Stimulated activated CD4-positive, alpha-beta T cell treated with anti-CD3 and anti-CD28 coated beads, TNF-alpha, amount 100 ng/mL, for 48 hours (primary cell): Measurements from ENCODE around the gene SUMO3.

Source experiments
- DNase-seq, 3 donors: peaks; one replicate each; pipeline ENCODE4 v3.0.0-alpha.2; 2020; ENCODE audit warnings: low read depth in 3 of 3

SUMO3 gene

DNA sequence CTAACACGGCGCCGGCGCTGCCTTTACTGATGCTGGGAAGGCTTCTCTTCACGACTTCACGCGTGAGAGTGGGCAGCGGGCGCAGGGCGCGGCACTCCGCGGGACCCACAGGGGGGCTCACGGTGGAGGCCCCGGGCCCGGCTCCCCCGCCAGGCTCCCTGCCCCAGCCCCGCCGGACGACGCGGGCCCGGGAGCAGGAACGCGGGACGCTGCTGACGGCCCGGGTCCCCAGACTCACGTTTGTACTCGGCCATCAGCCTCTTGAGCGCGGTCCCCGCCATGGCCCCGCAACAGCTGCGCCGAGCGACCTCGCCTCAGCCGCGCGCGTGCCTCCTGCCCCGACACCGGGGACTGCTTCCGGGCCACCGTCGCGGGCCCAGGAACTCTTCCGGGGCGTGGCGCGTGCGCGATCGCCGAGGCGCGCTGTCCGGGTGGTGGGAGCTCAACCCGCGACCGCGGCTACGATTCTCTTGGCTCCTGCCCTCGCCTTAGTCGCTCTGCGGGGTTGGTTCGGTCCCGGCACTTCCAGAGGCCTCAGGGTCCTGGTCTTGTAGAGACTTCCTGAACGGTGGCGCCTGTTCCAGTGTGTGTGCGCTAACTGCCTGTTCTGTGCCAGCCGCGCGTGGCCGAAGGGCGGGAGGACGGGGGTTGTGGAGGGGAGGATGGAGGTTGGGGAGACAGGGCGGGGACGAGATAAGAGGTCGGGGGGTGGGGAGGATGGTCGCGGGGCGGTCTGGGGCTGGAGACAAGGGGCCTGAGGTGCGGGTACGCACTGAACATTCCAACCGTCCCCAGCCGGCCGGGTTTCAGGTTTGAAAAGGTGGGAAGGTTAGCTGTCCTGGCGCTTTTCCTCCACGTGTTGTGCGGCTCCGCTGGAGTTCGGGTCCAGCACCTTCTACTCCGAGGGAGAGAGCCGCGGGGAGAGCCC lies 16.1 kb downstream of the SUMO3 start, which contains the start of gene UBE2G2:
UBE2G2 (minus strand) TSS at position 353 of the 928 bp plus-strand sequence; CDS start at position 281, 72 bp downstream.
- peak; percentile 72 to 83 (median 75) for DNase-seq

DNA sequence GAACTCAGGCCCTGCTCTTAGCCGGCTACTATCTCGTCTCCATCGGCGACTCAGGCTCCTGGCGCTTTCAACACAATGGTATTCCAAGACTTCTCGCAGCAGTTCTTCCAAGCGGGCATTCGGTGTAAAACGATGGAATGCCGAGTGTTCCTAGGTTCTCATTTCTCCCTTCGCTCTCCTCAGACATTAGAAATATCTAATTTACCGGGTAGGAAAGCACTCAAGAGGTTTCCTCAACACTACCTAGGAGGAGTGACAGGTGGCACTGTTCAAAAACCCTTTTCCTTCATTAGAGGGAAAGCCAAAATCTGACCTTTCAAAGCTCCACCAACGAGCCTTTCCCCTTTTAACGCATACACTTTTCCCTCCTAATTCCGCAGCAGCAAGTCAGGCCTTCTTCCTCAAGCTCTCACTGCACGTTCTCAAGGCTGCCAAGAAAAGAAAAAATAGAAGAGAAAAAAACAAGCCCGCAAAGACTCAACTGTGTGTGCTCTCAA lies 16.8 kb downstream of the SUMO3 start:
- DNase-seq = no peak

DNA sequence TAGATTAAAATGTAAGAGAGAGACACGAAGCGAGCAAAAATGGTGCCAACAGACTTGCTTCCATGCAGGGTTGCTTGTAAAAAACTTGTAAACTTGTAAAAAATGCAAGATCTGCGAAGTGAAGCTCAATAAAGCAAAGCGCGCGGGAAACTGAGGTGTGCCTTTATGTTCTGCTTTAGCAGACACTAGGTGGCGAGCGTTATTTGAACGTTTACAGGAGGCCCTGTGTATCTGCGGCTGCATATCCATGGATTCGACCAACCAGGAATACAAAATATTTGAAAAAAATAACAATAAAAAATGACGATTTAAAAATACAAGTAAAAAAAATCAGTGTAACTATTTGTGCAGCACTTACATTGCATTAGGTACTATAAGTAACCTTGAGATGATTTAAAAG lies 17.8 kb downstream of the SUMO3 start:
- DNase-seq = no peak

DNA sequence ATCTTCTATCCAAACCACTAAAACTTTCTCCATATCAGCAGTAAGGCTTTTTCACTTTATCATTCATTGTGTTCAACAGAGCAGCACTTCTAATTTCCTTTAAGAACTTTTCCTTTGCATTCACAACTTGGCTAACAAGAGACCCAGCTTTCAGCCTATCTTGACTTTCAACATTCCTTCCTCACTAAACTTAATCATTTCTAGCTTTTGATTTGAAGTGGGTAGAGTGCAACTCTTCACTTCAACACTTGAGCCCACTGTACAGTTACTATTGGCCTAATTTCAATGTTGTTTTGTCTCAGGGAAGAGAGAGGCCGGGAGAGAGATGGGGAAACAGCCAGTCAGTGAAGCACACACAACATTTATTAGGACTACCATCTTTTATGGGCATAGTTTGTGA lies 18.2 kb downstream of the SUMO3 start:
- no peak for DNase-seq

DNA sequence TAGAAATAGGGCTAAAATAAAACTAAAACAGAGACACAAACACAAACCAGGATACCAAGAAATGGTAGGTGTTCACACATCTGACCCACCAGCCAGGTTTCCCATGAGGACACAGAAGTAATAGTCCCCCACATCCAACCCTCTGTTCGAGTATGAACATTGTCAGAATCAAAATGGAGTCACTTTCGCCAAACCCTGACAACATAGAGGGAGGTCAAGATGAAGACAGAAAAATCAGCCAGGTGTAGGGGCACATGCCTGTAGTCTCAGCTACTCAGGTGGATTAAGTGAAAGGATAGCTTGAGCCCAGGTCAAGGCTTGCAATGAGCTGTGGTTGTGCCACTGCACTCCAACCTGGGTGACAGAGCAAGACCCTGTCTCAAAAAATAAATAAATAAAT lies 20.1 kb downstream of the SUMO3 start:
- DNase-seq = no peak

DNA sequence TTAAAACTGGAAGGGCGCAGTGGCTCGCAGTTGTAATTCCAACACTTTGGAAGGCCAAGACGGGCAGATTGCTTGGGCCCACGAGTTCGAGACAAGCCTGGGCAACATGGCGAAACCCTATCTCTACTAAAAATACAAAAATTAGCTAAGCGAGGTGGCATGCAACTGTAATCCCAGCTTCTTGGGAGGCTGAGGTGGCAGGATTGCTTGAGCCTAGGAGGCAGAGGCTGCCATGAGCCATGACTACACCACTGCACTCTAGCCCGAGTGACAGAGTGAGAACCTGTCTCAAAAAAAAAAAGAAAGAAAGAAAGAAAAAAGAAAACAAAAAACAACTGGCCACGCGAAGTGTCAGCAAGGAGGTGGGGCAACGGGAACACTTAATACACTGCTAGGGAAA lies 22.5 kb downstream of the SUMO3 start:
- no peak for DNase-seq

DNA sequence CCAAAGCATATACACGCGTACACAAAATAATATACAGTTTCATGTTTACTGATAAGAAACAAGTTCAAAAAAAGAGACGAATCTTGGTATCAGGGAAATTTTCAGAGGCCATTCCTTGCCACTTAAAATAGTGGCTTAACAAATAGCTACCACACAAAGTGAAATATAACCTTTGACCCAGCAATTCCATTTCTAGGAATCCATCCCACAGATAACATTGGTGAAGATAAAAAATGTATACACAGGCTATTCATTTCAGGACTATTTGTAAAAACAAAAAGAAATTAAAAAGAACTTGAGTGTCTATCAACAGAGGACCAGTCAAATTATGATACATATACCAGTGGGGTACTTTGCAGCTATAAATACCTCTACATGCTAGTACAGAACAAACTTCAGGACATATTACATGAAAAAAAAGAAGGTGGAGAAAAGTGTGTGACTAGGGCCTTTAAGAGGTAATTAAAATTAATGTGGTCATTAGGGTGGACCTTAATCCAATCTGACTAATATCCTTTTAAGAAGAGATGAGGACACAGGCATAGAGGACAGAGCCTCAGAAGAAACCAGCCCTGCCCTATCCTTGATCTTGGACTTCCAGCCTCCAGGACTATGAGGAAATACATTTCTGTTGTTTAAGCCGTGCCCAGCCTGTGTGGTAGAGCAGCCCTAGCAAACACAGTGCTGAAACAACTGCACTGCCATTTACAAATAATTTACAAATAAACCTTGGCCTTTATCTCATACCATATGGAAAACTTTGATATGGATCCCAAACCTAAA lies 24.1 kb downstream of the SUMO3 start:
- no peak for DNase-seq

DNA sequence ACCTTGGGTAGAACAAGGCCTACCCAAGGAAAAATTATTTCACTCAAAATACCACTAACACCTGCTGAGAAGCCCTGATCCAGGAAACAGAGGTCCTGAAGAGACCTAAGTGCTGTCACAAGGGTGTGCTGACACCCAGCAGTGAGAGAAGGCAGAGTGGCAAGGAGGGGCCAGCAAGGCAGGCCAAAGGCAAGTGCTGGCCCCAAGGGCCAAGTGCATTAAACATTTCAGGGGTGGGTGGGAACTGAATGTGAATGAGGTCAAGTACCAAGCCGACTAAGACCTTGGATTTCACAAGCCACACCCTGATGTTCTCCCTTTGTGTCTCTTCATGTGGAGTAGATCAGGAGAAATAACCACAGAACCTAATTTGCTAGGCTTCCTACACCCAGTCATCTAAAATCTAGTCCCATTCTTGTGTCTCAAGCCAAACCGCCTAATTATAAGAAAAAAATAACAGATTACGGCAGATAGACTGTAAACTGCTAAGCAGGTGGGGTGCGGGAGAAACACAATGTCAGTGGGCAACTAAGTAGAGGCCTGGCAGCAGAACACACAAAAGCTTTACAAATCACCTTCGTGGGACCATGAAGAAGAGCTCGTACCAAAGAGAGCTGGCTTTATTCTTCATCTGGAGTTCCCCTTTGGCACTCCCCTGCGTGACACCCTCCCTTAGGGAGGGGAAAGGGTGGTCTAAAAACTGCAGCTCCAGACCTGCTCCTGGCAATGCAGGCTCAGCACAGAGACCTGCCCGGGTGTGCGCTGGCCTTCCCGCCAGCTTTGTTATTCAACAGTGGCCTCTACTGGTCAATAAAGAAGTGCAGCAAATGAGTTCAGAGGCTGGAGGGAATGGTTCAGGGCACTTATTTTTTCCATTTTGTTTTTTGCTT lies 24.9 kb downstream of the SUMO3 start:
- no peak for DNase-seq

DNA sequence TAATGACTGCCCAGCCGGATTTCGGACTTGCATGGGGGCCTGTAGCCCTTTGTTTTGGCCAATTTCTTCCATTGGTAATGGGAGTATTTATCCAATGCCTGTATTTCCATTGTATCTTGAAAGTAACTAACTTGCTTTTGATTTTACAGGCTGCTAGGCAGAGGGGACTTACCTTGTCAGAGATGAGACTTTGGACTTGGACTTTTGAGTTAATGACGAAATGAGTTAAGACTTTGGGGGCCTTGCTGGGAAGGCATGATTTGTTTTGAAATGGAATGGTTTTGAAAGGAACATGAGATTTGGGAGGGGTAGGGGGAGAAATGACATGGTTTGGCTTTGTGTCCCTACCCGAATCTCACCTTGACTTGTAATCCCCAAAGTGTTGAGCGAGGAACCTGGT lies 25.9 kb downstream of the SUMO3 start:
- DNase-seq = no peak

DNA sequence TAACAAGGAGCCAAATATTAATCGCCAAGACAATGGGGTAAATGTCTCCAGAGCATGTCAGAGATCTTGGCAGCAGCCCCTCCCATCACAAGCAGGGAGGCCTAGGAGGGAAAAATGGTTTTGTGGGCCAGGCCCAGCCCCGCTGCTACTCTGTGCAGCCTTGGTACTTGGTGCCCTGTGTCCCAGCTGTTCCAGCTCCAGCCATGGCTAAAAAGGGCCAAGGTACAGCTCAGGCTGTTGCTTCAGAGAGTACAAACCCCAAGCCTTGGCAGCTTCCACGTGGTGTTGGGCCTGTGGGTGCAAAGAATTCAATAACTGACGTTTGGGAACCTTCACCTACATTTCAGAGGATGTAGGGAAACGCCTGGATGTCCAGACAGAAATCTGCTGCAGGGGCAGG lies 26.6 kb downstream of the SUMO3 start:
- DNase-seq = no peak

DNA sequence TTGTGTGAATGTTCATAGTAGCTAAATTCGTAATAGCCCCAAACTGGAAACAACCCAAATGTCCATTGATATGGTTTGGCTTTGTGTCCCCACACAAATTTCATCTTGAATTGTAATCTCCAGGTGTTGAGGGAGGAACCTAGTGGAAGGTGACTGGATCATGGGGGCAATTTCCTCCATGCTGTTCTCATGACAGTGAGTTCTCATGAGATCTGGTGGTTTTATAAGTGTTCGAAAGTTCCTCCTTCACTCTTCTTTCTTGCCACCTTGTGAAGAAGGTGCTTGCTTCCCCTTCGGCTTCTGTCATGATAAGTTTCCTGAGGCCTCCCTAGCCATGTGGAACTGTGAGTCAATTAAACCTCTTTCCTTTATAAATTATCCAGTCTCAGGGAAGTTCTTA lies 27.5 kb downstream of the SUMO3 start:
- DNase-seq = no peak

DNA sequence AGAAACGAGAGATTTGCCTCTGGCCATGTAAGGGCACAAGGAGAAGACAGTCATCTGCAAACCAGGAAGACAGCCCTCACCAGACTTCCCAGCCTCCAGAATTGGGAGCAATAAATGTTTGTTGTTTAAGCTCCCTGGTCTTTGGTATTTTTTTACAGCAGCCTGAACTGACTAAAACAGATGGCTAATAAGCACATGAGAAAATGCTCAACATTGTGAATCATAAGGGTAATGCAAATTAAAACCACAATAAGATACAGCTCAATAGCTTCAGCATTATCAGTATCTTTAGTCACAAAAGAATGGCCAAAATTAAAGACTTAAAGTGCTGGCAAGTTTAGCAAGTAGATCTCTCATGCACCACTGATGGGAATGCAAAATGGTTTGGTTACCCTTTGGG lies 28.0 kb downstream of the SUMO3 start:
- no peak for DNase-seq

DNA sequence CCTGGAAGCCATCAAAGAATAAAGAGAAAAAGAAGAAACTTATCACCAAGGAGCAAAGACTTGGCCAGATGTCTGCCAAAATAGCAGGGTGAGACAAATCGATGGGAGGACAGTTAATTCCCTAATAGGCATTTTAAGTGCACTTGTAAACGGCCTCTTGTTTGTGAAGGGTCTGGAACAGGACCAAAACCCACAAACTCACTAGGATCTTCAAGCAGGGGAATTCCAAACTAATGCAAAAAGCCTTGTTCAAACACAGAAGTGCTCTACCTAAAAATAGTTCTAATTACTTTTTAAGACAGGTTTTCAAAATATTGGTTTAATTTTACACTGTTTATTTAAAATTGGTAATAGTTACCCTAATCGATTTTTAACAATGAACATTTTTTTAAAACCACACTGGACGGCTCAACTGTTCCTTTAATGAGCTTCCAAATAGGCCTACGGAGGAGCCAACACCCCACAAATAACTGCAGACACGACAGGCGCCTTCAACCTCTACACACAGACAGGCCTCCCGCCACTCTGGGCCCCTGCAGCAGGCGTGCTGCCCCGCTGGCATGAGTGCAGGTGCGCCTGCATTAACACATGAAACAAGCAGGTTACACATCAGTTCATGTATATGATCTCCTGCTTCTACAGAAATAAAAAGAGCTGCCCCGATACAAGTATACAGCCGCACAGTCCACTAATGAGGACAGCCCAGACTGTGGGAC lies 32.1 kb downstream of the SUMO3 start:
- no peak for DNase-seq

DNA sequence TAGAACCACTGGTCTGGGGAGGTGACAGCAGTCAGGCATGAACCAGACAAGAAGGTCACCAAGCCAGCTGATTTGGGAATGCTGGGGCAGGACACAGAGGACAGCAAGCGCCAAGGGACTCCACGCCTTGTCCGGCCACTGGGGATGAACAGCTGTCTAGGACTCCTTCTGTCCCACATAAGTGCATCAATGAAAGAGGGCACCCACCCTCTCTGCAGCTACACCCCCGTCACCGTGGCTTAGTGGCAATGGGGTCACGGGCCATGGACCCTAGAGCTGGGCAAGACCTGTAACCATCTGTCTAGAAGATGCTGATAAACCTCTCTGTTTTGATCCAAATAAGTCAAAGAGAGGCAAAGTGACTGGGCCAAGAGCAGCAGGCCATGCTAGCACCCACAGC lies 33.1 kb downstream of the SUMO3 start:
- DNase-seq = no peak

DNA sequence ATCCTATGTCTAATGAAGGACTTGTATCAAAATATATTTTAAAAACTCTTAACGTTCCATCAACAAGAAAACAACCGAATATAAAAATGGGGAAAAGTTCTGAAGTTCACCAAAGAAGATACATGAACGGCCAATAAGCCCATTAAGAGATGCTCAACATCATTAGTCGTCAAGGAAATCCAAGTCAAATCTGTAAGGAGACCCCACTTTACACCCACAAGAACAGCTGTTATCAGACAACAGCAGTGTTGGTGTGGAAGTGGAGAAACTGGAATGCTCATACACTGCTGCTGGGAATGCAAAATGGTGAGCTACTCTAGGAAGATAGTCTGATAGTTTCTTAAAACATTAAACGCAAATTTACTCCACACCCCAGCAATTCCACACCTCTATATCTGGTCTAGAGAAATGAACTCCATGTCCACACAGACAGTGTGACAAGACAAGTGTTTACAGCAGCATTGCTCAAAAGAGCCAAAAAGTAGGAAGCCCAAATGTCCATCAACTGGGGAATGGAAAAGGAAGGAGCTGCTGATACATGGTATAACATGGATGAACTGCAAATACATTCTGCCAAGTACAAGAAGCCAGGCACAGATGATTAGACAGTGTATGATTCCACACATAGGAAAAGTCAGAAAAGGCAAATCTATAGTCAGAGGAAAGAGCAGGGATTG lies 34.7 kb downstream of the SUMO3 start:
- DNase-seq = no peak

DNA sequence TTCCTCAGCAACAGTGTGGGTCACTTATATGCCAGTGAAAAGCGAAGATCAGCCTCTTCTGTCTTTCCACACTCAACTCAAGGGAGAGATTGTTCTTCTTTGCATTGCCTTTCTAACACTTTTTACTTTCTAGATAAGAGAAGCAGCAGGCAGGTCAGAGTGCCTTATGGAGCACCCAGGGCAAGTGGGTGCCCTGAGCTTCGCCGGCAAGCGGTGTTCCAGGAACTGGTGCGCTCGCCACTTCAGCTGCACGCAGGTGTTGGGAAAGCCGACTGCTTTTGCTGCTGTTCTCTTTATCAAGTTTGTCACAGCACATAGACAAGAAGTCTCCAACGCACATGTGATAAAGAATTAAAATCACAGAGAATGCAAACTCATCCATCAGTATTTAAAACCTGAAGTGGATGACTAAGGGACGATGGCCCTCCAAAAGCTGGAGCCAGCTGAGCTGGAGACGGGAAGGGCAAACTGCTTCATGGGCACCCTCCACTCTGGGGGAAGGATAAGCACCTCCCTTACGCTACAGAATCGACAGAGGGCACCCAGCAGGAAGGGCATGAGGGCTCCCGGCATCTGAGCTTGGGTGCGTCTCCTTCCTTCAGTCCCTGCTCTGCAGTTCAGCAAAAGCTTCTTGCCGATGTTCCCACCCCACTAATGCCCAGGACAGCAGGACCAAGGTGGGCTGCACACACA lies 36.9 kb downstream of the SUMO3 start:
- no peak for DNase-seq

DNA sequence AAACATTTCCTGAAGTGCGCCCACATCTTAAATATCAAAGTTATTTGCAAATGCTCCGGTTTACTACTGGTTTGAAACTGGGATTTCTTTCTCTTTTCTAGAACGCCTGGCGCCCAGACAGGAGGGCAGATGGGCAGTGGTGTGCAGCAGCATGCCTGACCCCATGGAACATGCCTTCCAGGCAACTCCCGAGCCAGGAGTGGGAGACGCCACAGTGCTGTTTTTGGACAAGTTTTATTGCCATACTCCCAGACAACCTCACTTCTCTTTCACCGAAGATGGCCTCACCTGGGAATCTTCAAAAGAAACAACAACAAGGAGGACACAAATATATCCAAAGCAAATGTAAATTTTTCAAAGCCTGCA lies 37.7 kb downstream of the SUMO3 start:
- no peak for DNase-seq

DNA sequence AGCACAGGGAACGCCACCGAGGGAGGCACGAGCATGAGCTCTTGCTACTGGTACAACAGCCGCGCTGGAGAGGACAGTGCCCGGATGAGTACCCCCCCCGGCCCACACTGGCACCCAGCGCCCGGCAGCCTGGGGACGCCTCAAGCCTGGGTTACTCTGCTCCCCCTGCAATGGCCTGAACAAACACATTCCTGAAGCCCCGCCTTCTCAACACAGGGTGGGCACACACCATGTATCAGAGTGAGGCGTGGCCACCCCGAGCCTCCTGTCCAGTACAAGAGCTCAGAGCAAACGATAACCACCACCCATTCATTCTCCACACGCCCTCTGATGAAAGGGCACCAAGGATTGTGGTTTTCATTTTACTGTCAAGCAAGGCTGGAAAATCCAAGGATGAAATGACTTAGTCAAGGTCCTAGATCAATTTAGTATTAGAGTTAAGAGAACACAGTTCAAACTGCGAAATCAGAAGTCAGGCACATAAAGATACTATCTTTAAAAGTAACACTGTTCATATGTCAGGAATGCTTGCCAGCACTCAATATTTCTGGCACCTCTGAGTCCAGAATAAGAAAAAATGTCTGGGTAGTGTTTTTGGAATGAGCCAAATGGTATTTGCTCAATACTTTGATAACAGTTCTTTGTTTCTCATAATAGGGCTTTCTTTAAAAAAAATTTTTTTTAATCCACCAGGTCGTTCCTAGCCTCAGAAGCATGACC lies 38.3 kb downstream of the SUMO3 start:
- DNase-seq = no peak

DNA sequence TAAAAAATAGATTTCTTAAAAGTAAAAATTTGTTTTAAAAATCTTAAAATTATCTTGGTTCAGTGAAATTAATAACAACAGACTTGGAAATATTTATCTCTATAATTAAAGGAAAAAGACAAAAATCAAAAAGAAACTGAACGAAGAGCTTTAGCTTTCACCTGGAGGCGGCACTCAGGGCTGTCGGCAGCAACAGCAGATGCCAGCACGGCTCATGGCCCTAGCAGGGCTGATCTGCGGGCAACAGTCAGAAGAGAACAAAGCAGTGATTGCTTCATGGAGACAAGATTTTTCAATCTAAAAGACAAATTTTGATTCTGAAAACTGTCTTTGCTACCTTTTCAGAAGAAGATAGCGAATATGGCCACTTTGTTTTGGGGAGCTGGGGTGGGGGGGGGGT lies 38.9 kb downstream of the SUMO3 start:
- no peak for DNase-seq
